Left renal pelvis (tissue), 4 donors: Measurements from ENCODE around the gene SLC12A2. TPM values are rescaled to one million over a fixed set of nuclear protein-coding genes. Genes with fewer than 3 reads are reported as not detected.

Experiments
- DNase-seq, 4 donors: peaks; one replicate each; pipeline ENCODE4 v3.0.0-alpha.2; 2013; ENCODE audit warnings: low read depth in 4 of 4, low spot score in 3 of 4
- polyA plus RNA-seq, 4 donors: library from polyadenylated mRNA; unstranded; fragments of 120-200 nt; gene quantifications; one replicate each; pipeline ENCODE4 v1.2.1, GENCODE V29; 2013; ENCODE audit not compliant: insufficient read length in 4 of 4

The SLC12A2 gene
- polyA plus RNA-seq, 4 donors, result 21.4 to 45.9 (median 43.8) TPM

DNA sequence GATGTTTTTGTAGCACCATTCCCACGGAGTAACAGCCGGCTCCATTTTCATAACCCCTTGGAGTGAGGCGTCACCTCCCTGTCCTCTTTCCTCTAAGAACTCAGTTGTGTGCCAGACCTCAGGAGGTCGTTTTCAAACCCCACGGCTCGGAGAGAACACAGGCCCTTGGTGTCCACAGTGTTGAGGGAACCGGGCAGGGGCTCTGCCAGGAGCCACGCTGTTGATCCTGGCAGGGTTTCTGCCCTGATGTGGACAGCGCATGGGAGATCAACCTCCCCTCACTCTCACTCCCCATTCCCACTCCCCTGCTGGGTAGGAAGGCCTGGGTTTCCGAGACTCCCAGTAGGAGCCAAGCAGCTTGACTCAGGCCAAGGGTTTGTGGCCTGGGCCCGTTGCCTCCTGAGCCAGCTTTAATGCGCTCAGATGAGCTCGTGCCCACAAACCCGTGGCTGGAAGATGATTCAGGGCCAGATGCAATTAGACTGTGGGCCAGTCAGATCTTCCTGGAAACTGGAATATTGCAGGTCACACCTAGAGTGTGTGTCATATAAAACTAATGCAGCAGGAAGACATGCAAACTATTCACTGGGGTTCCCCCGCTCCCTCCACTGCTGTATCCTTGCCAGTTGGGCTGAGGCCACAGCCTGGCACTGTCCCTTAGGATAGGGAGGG, 133.4 kb downstream of the SLC12A2 start:
- DNase-seq, result no peak

DNA sequence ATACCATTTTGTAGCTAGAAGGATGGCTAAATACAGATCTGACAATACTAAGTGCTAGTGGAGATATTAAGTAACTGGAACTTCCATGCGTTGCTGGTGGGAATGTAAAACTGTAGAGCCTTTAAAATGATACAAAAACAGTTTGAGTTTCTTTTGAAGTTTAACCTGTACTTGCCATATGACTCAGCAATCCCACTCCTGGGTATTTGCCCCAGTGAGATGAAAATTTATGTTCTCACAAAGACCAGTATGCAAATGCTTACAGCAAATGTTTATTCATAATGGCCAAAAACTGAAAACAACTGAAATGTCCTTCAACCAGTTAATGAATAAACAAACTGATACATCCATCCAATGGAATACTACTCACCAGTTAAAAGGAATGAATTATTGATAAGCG, 137.3 kb downstream of the SLC12A2 start:
- no peak for DNase-seq

DNA sequence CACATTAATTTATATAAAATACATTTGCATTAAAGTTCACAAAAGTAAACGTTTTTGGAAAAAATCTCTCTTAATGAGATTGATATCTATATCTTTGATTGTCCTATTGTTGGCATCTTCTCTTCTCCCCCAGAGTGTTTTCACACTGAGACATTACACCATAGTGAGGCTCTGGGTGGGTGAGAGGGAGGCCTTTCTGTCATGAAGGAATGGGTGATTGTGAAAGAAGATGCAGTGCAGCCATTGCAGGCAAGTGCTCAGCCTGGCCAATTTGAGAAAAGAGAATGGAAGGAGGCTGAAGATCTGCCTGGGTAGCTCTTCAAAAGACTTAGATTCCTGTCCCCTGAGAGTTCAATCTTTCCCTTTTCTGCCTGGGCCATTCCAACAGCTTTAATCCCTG, 140.8 kb downstream of the SLC12A2 start:
- no peak for DNase-seq

DNA sequence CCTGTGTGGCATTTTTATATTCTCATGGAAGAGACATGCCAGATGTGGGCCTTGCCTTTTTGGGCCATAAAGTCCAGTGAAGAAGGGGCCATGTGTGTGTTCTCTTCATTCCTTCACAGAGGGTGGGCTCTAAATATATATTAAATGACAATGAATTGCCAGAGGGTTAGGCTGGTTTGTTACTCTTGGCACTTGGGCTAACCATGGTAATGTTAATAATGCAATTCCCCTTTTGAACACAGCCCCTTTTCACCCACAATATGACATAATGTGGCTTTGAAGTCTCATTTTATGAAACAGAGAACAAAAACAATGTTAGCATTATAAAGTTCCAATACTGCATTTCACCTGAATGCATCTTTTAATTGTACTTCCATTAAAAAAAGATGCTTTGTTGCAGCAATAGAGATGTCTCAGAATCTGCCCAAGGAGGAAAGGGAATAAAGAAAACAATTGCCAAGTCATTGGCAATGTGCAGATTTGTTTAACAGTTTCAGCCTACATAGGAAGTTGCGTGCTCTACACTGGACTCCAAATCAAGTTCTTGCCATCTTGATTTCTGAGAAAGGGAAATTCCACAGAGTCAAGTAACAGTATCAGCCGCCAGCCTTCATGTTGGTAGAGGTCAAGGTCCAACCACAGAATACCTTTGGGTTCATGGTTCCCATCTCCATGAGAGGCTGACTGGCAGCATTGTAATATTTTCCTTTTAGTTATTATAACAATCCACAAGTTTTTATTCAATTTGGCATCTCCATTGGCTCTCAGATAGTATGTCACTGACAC, 141.9 kb downstream of the SLC12A2 start:
- DNase-seq, result no peak

DNA sequence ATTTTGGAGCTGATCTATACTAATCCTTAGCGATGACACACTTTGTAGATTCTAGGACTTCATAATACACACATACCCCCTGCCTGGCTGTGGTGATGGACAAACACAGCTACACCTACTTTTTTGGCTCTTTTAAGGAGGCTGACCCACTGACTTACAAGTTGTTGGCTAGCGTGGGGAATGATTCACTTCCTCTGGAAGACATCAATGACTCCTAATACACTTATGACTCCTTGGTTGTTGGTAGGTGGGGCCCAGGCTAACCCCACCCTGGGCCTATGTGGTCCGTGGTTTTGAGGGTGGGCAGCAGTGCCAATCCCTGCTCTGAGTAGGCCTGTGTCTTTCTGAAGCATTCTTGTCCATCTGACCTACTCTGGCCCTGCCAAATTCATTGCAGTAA, 144.4 kb downstream of the SLC12A2 start:
- DNase-seq, result no peak

DNA sequence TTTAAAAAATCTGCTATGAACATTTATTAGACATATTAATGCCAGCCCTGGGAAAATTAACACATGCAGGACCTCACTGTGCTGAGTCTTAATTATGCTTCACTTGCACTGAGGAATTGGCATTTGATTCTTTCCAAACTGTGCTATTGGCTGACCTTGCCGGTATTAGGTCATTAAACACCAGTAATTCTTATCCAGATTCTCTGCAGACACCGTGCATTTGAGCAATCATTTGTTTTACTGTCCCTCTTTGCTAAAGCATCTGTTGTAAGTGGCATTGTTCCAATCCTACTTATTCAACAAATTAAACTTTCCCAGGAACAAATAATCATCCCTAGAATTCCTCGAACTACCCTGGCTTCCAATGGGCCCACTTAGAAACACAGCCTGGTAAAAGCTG, 145.0 kb downstream of the SLC12A2 start:
- DNase-seq, result no peak

DNA sequence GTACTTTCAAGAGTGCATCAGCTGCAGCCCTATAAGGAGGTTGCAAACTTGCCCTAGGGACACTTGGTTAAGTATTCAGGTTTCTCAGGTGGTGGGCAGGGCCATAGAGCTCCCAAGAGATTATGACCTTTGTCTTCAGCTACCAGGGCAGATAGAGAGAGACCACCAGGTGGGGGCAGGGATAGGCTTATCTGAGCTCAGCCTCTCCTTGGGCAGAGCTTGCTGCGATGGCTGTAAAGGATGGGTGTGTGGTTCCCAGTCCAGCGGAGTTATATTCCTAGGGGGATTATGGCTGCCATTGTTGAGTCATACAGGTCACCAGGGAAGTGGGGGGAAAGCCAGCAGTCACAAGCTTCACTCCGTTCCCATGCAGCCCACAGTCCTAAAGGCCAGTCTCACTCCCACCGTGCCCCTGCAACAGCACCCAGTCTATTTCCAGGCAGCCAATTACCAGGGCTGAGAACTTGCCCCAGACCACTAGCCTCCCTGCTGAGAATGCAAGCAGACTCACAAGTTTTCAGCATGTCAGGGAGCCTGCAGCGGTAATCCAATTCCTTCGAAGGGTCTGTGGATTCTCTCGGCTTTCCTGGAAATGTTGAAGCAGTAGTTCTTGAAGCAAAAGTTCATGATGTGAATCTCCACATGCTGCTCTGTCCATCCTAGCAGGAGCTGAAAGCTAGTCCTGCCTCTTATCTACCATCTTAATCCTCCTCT, 151.5 kb downstream of the SLC12A2 start:
- no peak for DNase-seq

DNA sequence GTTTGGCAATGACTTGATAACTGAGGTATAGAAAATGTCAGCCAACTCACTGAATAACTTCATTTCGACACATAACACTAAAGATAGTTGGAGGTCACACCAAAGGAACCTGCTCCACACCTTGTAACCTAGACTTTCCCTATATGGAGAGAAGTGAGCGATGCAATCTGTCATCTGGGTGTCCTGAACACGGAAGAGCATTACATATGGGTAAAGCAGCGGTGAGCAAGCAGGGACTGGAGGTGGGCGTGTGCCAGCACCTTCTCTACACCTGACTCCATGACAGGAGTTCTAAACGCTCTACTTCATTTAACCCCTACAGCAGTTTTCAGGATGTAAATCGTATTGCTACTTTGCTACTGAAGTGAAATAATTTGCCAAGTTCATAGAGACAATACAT, 152.8 kb downstream of the SLC12A2 start:
- DNase-seq, result no peak

DNA sequence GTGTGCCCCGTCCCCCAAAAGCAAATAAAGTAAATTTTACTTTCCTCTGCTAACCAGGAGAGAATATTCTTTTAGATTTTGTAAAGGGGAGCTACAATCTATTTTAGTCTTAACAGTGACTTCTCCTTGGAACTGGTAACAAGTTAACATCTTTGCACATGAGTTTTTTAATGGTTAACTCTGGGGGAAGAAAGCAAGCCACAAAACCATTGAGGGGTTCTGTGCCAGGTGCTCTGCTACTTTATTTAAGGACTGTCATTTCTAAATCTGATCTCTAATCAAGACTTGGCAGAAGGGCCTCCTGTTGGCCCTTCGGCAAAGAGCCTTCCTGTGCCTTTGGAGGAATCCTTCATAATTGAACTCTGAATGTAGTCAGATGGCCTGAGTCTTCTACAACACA, 153.4 kb downstream of the SLC12A2 start:
- DNase-seq, result no peak

DNA sequence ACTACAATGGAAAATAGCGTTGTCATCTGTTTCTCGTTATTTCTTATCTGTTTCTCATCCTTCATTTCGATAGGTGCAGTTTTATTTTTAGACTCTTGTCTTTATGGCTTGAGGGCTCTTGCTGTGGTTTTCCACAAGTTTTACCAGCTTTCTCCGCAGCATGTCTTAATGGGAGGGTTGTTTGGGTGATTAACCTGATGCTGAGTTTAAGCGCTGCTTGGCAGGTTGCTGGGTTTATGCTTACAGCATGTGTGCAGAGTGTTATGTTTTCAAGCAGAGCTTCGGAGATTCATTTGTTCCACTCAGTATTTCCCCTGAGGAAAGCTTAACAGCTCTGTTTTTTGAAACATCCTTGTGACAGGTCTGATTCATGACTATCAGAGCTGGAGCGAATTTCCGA, 154.0 kb downstream of the SLC12A2 start:
- DNase-seq, result no peak
